K562 (cell line): ENCODE measurements around the gene RHBG. TPM values are rescaled to one million over a fixed set of nuclear protein-coding genes. Genes with fewer than 3 reads are reported as not detected.
A peak's percentile ranks its signal among the peaks of the same experiment; 100 is the strongest.

Source experiments
- BCL6 ChIP-seq: fragments of 250-450 bp; sonication (Bioruptor Pico); IDR thresholded peaks from 2 replicates; pipeline ENCODE4 v1.4.0; 2020
- DNMT1 ChIP-seq: fragments of 450-650 bp; IDR thresholded peaks from 2 replicates; pipeline ENCODE4 v1.6.1; 2016; ENCODE audit warnings: antibody characterized with exemption, mild to moderate bottlenecking
- ESRRB ChIP-seq: fragments of 250-450 bp; sonication (Bioruptor Pico); IDR thresholded peaks from 2 replicates; pipeline ENCODE4 v1.5.0; 2020; ENCODE audit warnings: mild to moderate bottlenecking, moderate library complexity, borderline replicate concordance
- FOXA1 ChIP-seq: fragments of 450-650 bp; IDR thresholded peaks from 2 replicates; pipeline ENCODE4 v1.6.1; 2016; ENCODE audit warnings: mild to moderate bottlenecking, borderline replicate concordance
- FOXP1 ChIP-seq: sonication (generic); formaldehyde crosslinking; IDR thresholded peaks from 2 replicates; pipeline ENCODE4 v1.8.0; 2022; ENCODE audit warnings: mild to moderate bottlenecking, missing genetic modification reagents
- HDAC2 ChIP-seq: fragments of 450-650 bp; IDR thresholded peaks from 2 replicates; pipeline ENCODE4 v1.6.1; 2016; ENCODE audit warnings: mild to moderate bottlenecking
- ID3 ChIP-seq, 2 experiments: fragments of 250-450 bp in 1 of 2; fragments of 450-650 bp in 1 of 2; sonication (Bioruptor Pico) in 1 of 2; IDR thresholded peaks; 2 replicates each; pipeline versions ENCODE4 v1.6.1 to v1.8.0; 2016 to 2021; ENCODE audit warnings: mild to moderate bottlenecking in 2 of 2, moderate library complexity in 2 of 2, missing compliant biosample characterization in 1 of 2, missing genetic modification characterization in 1 of 2
- JUNB ChIP-seq: fragments of 450-650 bp; formaldehyde crosslinking; conservative IDR thresholded peaks from 2 replicates; pipeline ENCODE4 v1.4.0; 2020; ENCODE audit warnings: mild to moderate bottlenecking
- L3MBTL2 ChIP-seq: fragments of 450-650 bp; IDR thresholded peaks from 2 replicates; pipeline ENCODE4 v1.6.1; 2016; ENCODE audit warnings: mild to moderate bottlenecking, moderate library complexity
- MCM3 ChIP-seq: fragments of 450-650 bp; IDR thresholded peaks from 2 replicates; pipeline ENCODE4 v1.6.1; 2016
- MIER1 ChIP-seq: fragments of 450-650 bp; IDR thresholded peaks from 2 replicates; pipeline ENCODE4 v1.6.1; 2016; ENCODE audit warnings: antibody characterized with exemption, mild to moderate bottlenecking, low read depth
- MITF ChIP-seq: IDR thresholded peaks from 2 replicates; pipeline ENCODE4 v1.6.1; 2014; ENCODE audit warnings: antibody characterized with exemption
- PHB ChIP-seq: fragments of 250-450 bp; sonication (Bioruptor Pico); IDR thresholded peaks from 2 replicates; pipeline ENCODE4 v1.5.0; 2021
- PRDM10 ChIP-seq: fragments of 450-650 bp; IDR thresholded peaks from 2 replicates; pipeline ENCODE4 v1.6.1; 2018; ENCODE audit not compliant: partially characterized antibody
- RBM34 ChIP-seq: fragments of 200-400 bp; formaldehyde crosslinking; IDR thresholded peaks from 2 replicates; pipeline ENCODE4 v1.6.1; 2018; ENCODE audit warnings: low read length, borderline replicate concordance; ENCODE audit not compliant: insufficient read depth
- SMAD4 ChIP-seq: fragments of 250-450 bp; sonication (Bioruptor Pico); conservative IDR thresholded peaks from 2 replicates; pipeline ENCODE4 v1.8.0; 2021; ENCODE audit warnings: inconsistent platforms, mild to moderate bottlenecking, moderate library complexity
- SMC3 ChIP-seq: conservative IDR thresholded peaks from 2 replicates; pipeline ENCODE4 v1.6.1; 2011; ENCODE audit warnings: low read depth, low read length, improper control_type of control experiment; ENCODE audit not compliant: insufficient read depth
- SOX6 ChIP-seq: fragments of 450-650 bp; IDR thresholded peaks from 2 replicates; pipeline ENCODE4 v1.6.1; 2014; ENCODE audit warnings: mild to moderate bottlenecking
- TAL1 ChIP-seq: fragments of 450-650 bp; IDR thresholded peaks from 2 replicates; pipeline ENCODE4 v1.6.1; 2016; ENCODE audit warnings: mild to moderate bottlenecking
- TCF15 ChIP-seq: fragments of 250-450 bp; sonication (Bioruptor Pico); IDR thresholded peaks from 2 replicates; pipeline ENCODE4 v1.8.0; 2022; ENCODE audit warnings: moderate library complexity, mild to moderate bottlenecking, inconsistent platforms
- TCF7 ChIP-seq: sonication (generic); IDR thresholded peaks from 2 replicates; pipeline ENCODE4 v1.6.1; 2016; ENCODE audit warnings: antibody characterized with exemption, borderline replicate concordance
- ZFP30 ChIP-seq: fragments of 250-450 bp; sonication (Bioruptor Pico); IDR thresholded peaks from 2 replicates; pipeline ENCODE4 v1.8.0; 2022; ENCODE audit warnings: moderate library complexity, mild to moderate bottlenecking, inconsistent platforms, borderline replicate concordance
- ZNF668 ChIP-seq: fragments of 250-450 bp; sonication (Bioruptor Pico); IDR thresholded peaks from 2 replicates; pipeline ENCODE4 v1.8.0; 2022; ENCODE audit warnings: mild to moderate bottlenecking, inconsistent platforms
- ZNF79 ChIP-seq: fragments of 250-450 bp; sonication (Bioruptor Pico); IDR thresholded peaks from 2 replicates; pipeline ENCODE4 v1.4.0; 2020; ENCODE audit warnings: low read depth, mild to moderate bottlenecking, moderate library complexity
- ZNF830 ChIP-seq: fragments of 250-450 bp; sonication (Bioruptor Pico); IDR thresholded peaks from 2 replicates; pipeline ENCODE4 v1.5.0; 2021; ENCODE audit warnings: mild to moderate bottlenecking
- polyA plus RNA-seq, 8 experiments: library from polyadenylated mRNA; depleted of rRNA in 4 of 8; stranded (reverse) in 5 of 8; unstranded in 3 of 8; fragments of >200 nt; fragmentation: Nextera tagmentation in 2 of 8; fragmentation: Illumina TruSeq in 1 of 8; extraction: Ambion mirVana in 2 of 8; extraction: Trizol in 1 of 8; gene quantifications; 2 replicates each; pipeline versions ENCODE4 v1.2.1 to v1.2.3, GENCODE V29; 2011 to 2014; ENCODE audit warnings: inconsistent platforms in 1 of 8, missing spikeins in 1 of 8
- total RNA-seq, 7 experiments: library from RNA; depleted of rRNA in 6 of 7; stranded (reverse); fragments of >200 nt in 6 of 7; fragmentation: Illumina TruSeq in 2 of 7; extraction: Trizol in 2 of 7; gene quantifications; 2 replicates each; pipeline versions ENCODE4 v1.2.1 to v1.2.3, GENCODE V29; 2011 to 2021; ENCODE audit warnings: low replicate concordance in 1 of 7

The RHBG gene
- total and polyA plus RNA-seq, 9 of the 15 experiments (the other 6 are each of a cell fraction or from before 2014, with no cell fraction given) = not detected

GRCh38 chr1:156421062-156421938 lies 52.3 kb downstream of the RHBG start (continued):
- TF ChIP-seq L3MBTL2 = peak; percentile 96
- peak; percentile 88 for TF ChIP-seq FOXP1 (CRISPR knock-in tag)
- TF ChIP-seq SOX6 = no peak
- no peak for TF ChIP-seq DNMT1
- TF ChIP-seq SMC3 = no peak
- TF ChIP-seq MITF = no peak
- TF ChIP-seq FOXA1 = no peak
- TF ChIP-seq SMAD4 (CRISPR knock-in tag) = no peak
- no peak for TF ChIP-seq HDAC2
- no peak for TF ChIP-seq ZNF79 (CRISPR knock-in tag)
- TF ChIP-seq RBM34 = no peak
- no peak for TF ChIP-seq PRDM10
- TF ChIP-seq ESRRB (CRISPR knock-in tag) = no peak
- TF ChIP-seq PHB (CRISPR knock-in tag) = no peak
- TF ChIP-seq BCL6 (CRISPR knock-in tag) = no peak
- no peak for TF ChIP-seq ZNF830
- TF ChIP-seq TCF15 = no peak
- TF ChIP-seq MIER1 = no peak
- no peak for TF ChIP-seq TAL1
- TF ChIP-seq MCM3 = no peak
- no peak for TF ChIP-seq JUNB
- TF ChIP-seq ZFP30 = no peak
- no peak for TF ChIP-seq ID3 (CRISPR knock-in tag; IDR thresholded peaks at IDR 0.05)
- 0 out of 2 replicates have a peak, but pooled peaks have one; percentile 40 for TF ChIP-seq ID3 (tag; IDR thresholded peaks at IDR 0.05)
- TF ChIP-seq TCF7 = no peak
- TF ChIP-seq ZNF668 (CRISPR knock-in tag) = no peak
